ENCODE measurements around the gene EFNA4.

Gene EFNA4

DNA sequence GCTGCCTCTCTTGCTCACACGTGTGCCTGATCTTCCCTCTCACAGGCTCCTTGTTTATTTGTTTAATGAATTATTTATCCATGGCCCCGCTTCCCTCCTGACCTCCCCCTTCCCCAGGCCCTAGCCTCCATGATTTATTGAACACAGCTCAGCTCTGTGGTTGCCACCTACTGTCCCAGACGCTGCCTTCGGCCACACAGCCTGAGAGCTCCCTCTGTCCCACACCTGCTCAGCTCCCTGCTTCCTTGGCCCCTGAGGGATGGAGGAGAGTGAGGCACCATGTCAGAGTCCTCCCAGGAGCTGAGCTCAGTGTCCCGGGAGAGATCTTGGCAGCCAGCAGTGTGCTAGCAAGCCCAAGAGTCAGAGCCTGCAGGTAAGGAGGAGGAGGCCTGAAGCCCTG, 12.0 kb downstream of the EFNA4 start:
- DNase-seq, result no peak

DNA sequence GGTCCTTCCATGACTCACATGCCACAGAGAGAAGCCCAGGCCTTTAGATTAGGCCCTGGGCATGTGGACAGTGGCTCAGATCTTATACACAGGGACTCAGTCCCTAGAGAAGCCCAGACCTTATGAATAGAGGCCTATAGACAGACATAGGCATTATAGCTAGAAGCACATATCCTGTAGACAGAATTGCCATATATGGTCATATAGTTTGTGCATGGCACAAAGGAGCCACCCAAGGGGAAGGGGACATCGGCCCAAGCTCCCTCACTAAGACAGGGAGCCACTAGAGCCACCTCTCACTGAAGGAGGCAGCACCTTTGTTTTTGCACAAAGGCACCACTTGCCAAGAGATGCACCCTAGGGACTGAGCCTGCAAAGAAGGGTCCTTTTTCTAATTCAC, 12.8 kb downstream of the EFNA4 start:
- DNase-seq, result no peak

DNA sequence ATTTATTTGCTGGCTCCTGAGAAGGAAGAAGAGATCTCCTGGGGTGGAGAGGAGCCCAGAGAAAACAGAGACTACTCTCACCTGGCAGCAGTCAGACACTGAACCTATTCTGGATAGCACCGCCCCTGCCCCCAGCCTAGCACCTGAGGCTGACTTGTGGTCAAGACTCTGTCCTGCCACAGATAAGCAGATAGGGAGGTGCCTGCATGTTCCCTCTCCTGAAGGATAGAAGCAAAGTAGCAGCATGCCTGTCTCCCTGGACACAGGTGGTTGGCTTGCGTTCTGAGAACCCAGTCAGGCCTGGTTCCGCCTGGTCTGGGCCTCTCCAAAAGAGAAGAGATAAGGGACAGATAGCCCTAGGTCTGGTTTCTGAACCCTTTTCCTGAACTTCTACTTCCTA, 13.8 kb downstream of the EFNA4 start:
- no peak for DNase-seq

DNA sequence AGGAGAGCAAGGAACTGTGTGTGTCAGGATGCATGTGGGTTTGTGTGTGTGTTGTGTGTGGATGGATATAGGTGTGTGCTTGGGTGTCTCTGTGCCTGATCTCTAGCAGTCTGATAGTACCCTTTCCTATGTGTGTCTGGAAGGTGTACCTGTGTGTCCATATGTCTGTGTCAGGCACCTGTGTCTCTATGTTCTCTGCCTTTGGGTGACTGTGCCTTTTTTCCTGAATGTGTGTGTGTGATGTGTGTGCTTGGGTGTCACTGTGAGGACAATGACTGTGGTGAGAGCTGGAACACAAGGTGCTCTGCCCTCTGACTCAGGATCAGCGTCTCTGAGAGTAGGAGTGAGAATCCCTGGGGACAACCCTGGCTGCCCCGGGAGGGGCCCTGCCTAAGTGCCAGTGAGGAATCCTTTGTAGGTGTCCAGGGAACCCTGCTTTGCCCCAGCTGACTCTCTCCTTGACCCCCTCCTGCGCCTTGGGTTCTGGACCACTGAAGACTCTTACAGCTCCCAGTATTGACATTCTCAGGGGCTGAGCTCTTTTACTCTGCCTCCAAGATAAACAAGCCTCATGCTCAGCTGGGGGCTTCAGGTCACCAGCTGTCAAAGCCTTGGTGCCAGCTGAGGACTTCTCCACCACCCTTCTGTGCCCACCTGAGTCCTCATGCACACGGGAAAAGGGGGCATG, 14.4 kb downstream of the EFNA4 start:
- no peak for DNase-seq

DNA sequence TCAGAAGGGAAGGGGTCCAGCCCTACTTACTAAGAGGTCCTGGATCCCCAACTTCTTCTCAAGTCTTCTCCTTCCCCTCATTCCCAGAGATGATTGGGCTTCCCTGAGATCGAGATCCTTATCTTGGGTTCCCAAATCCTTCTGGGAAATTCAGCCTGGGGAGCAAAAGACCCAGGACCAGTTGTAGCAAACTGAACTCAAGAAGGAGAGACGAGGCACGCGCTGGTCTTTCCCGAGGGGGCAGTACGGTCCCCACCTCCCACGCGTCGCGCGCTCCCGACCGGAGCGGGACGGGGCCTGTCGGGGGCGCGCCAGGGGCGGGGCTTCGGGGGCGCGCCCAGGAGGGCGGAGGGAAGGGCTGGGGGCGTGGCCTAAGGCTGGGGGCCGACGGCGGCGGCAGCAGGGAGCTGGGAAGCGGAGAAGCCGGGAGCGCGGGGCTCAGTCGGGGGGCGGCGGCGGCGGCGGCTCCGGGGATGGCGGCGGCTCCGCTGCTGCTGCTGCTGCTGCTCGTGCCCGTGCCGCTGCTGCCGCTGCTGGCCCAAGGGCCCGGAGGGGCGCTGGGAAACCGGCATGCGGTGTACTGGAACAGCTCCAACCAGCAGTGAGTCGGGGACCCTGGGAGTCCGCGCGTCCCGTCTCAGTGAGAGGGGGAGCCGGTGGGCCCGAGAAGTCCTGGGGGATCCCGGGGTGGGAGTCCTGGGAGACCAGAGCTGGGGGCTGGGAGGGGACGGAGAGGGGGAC, 15.1 kb downstream of the EFNA4 start, which contains the start of gene EFNA3:
EFNA3 (plus strand) TSS at position 369 of the 741 bp plus-strand sequence; CDS start at position 474, 105 bp downstream.
- DNase-seq, result no peak

DNA sequence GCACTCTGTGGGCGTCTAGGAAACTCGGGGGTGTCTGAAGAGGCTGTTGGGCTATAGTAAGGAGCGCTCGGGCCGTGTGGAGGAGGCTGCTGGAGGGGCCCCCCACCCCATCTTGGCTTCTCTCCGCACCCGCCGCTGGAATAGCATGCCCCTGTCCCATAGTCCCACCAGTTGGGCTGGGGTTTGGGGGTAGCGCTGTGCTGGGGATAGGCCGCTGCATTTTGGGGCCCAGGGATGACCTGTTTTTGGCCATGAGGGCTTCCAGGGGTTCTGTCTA, 15.6 kb downstream of the EFNA4 start:
- no peak for DNase-seq

DNA sequence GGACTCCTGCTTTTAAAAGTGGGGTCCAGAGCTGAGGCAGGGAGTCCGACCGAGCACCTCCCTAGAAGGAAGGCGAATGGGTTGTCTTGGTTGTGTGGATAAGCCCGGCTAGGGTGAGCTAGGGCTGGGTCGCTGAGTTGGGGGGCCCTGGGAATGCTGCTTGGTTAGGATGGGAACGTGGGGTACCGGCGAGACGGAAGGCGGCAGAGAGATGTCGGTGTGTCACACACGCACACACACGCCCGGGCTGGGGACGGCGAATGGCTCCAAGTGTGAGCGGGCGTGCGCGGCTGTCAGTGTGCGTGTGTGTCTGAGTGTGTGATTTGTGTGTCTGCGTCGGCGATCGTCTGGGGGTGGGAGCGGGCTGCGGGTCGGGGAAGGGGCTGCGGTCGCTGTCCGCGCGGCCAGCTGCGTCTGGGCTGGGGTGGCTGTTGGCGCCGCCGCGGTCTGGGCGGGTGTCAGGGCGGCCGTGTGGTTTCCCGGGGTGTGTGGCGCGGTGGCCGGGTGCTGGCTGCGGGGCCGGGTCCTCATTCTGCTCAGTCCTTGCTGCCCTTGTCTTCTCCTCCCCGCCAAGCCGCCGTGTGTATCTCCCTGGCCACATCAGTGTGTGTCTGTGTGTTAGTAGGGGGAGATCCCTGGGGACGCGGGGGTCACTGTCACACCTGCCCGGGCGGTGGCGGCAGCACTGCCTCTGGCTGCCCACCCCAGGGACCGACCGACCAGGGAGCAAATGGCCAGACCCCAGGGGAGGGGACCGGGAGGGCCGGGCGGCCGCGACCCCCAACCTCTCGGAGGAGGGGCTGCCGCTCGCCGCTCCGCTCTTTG, 16.2 kb downstream of the EFNA4 start:
- no peak for DNase-seq

DNA sequence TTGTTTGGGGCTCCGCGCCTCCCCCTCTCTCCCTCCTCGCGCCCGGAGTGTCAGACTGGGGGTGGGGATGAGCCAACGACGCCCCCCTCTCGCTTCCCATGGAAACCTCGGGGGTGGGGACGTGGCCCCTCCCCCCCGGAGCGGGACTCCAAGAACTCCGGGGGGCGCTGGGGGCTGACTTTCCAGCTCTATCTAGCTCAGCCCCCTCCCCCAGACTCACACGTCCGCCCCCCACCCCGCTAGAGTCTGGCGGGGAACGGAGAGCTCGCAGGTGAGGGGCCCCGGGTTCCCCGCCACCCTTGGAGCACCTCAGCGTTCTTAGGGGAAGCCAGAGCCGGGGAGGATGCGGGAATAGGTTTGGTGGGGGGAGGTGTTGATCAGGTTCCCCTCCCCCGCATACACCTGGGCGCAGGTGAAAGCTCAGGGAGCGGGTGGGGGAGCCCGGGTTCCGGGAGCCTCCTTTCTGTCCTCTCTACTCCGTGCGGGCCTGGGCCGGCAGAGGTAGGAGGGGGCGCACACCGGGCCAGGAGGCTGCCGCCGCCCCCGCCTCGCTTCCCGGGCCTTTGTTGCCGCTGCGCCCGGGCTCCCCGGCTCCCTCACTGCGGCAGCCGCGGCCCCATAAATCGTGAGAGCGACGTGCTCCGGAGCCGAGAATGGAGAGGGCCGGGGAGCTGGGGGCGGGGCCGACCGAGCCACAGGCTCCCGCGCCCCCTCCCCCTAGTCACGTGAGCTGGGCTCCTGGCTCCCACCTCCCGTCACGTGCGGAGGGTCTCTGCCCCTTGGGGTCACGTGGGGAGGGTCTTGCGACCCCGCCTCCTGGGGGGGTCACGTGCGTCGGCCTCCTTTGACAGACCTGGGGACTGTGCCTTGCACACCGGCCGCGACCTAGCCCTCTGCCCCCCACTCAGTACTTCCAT, 17.0 kb downstream of the EFNA4 start:
- DNase-seq, result no peak

DNA sequence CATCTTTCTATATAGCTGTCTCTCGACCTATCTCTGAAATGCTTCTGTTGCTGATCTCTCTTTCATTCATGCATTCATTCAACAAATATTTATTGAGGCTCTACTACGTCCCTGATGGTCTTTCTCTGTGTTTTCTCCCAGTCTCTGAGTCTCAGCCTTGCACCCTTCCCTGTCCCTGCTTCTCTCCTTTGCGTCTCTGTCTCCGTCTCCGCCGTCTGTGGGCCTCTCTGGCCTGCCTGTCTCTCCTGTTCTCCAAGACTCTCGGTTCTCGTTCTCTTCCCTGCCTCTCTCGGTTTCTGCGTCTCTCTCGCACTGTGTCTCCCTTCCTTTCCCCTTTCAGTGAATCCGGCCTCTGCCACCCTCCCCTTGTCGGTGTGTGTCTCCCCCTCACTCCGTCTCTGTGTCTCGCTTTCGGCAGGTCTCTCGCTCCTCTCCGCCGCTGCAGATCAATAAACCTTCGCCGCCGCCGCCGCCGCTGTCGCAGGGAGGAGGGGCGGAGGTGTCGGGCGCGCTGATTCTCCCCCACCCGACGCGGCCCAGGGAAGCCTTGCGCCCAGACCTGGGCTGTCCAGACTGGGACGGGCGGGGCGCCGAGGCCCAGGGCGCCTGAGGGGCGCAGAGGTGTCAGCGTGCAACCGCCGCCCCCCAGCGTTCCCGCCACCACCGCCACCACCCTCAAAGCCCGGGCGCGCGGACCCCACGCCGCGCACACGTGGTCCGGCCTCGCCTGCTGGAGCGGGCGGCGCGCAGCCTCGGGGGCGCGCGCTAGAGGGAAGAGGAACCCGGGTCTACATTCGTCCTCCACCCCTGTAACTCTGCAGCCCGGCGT, 18.1 kb downstream of the EFNA4 start:
- DNase-seq, result no peak

DNA sequence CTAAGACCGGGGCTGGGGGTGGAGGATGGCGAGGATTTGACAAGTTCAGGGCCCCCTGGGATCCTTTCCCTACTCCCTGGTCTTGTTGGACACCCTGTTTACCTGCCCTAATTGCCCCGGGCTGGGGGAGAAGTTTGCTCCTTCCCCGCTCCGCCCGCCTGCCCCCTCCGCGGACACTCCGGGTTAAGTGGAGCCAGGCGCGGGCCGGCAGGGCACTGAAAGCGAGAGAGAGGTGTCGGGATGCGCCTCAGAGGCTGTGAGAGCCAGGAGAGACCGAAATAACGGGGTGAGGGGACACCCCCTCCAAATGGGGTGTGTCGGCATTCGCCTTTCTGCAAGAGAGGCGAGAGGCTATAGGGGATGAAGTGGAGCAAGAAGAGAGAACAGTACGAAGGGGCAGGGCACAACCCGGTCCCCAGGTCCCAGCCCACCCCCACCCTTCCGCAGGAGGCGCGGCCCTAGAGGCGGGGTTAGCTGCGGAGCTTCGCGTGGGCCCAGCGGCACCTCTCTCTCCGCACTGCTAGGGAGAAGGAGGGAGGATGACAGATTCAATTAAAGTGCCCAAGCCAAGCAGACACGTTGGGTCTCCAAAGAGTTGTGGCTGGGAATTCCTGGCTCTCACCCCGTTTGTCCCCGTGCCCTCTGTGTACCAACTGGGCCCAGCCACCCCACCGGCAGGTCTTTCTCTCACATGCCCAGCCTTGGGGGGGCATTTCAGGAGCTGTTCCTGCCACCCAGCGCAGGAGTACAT, 18.9 kb downstream of the EFNA4 start:
- DNase-seq, result no peak

DNA sequence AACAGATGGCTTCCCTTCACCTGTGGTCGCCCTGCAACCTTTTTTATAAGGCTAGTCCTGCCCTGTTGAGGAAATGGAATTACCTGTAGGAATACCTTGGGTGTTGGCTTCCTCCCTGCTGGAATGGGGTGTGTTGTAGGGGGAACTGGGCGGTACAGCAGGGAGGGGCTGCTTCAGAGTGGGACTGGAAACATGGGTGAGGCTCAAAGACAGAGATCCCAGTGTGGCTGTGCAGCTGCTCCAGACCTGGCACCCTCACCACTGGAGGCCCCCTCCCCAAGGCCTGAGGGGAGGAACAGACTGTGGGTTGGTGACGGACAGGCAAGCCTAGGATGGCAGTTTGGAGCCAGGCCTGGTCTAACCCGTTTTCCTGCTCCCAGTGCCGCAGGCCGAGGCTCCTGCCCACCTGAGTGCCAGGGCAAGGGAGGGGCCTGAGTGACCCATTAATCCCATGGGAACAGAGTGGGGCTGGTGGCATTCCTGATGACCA, 19.6 kb downstream of the EFNA4 start:
- DNase-seq, result no peak

DNA sequence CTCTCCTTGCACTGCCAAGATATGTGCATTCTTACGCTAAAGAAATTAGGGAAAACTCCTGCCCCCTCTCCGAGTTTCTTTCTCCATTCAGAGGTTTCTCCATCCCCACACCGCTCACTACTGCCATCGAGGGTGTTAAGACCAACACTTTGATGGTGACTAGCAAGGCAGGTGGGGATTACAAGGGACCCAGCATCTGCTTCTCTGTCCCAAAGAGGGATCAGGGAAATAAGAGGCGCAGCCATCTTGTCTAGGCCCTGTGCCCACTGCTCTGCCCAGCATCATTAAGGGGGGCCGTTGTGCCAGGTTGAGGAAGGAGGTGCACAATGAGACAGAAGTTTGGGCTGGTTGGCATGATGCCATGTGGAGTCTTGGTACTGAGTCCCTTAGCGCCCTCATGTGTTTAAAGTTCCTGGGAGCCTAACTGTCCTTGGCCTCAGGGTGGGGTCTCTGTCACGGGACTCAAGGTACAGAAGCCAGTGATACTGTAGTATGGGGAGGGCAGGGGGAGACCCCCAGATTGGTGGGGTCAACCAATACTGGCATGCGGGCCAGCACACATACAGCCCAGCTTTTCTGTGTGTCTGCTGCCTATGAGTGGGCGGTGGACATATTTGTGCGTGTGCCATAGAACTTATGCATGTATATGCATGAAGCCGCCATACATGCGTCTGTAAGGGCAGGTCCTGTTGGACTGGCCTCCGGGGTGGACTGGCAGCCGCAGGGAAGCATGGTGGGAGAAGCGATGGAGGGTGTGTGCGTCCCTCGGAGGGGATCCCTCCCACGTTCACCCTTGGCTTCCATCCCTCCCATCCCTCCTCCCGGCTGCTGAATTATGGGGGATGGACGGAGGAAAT, 20.6 kb downstream of the EFNA4 start:
- peak; percentile 37 for DNase-seq

DNA sequence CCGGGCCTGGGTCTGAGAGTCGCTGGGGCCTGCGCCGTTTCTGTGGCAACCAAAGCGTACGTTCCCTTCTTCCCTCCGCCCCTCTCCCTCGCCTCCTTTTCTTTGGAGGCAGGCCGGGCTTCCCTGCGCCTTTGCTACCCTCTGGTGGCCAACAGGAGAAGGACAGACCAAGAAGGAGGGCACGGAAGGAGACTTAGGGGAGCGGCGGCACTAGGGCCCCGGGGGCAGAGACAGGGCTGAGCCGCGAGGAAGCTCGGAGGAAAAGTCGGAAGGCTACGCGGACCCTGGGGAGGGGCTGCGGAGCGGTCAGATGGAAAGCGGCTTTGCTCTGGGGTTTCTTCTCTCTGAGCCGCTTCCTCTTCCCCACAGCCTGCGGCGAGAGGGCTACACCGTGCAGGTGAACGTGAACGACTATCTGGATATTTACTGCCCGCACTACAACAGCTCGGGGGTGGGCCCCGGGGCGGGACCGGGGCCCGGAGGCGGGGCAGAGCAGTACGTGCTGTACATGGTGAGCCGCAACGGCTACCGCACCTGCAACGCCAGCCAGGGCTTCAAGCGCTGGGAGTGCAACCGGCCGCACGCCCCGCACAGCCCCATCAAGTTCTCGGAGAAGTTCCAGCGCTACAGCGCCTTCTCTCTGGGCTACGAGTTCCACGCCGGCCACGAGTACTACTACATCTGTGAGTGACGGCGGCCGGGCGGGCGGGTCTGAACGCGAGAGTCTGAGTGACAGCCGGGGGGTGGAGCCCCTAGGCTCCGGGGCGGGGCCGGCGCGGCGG, 21.4 kb downstream of the EFNA4 start:
- DNase-seq, result peak; percentile 93

DNA sequence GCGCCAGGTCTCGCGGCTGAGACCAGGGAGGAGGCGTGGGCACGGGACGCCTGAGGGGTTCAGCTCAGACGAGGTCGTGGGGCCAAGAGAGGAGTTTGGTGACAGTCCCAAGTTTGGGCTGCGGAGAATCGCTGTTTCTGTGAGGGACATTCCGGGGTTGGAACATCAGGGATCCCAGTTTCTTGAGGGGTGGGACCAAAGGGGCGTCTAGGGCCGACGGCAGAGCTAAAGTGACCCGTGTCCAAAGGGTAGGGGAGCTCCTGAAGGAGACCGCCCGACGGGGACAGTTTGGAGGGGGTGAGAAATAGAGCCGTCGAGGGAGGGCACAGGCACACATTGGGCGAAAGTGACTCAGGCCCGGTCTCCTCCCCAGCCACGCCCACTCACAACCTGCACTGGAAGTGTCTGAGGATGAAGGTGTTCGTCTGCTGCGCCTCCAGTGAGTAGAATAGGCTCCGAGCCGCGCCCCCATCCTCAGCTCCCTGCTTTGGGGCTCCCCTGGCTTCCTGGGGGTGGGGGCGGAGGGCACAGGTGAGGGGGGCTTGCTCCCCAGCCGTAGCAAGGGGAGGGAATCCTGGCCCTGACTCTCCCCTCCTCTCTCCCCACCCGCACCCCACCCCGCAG, 22.1 kb downstream of the EFNA4 start:
- DNase-seq, result peak; percentile 41

DNA sequence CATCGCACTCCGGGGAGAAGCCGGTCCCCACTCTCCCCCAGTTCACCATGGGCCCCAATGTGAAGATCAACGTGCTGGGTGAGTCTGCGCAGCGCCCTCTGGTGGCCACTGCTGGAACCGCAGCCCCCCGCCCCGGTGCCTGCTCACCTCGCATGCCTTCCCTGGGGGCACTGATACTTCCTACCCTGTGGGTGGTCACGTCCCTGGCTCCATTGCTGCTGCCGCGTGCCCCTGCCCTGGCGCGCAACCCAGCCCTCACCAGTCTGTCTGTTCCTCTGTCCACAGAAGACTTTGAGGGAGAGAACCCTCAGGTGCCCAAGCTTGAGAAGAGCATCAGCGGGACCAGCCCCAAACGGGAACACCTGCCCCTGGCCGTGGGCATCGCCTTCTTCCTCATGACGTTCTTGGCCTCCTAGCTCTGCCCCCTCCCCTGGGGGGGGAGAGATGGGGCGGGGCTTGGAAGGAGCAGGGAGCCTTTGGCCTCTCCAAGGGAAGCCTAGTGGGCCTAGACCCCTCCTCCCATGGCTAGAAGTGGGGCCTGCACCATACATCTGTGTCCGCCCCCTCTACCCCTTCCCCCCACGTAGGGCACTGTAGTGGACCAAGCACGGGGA, 22.7 kb downstream of the EFNA4 start:
- peak; percentile 50 for DNase-seq

DNA sequence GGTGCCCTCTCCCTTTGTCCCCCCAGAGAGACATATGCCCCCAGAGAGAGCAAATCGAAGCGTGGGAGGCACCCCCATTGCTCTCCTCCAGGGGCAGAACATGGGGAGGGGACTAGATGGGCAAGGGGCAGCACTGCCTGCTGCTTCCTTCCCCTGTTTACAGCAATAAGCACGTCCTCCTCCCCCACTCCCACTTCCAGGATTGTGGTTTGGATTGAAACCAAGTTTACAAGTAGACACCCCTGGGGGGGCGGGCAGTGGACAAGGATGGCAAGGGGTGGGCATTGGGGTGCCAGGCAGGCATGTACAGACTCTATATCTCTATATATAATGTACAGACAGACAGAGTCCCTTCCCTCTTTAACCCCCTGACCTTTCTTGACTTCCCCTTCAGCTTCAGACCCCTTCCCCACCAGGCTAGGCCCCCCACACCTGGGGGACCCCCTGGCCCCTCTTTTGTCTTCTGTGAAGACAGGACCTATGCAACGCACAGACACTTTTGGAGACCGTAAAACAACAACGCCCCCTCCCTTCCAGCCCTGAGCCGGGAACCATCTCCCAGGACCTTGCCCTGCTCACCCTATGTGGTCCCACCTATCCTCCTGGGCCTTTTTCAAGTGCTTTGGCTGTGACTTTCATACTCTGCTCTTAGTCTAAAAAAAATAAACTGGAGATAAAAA, 23.5 kb downstream of the EFNA4 start:
- no peak for DNase-seq
